Panc1 (cell line): ENCODE data around the gene MRPL39. TPM values are rescaled to one million over a fixed set of nuclear protein-coding genes. Genes with fewer than 3 reads are reported as not detected.

ENCODE experiments used
- ATAC-seq: fragments of 200-7000 bp; cut with Tn5 transposase; 2 replicates; pipeline ENCODE4 v1.9.1; 2020; ENCODE audit warnings: mild to moderate bottlenecking, moderate library complexity
- BruUV-seq: library from RNA; stranded (reverse); fragments of 400-500 nt; replicated peaks from 2 replicates; lab custom pipeline; 2021; lab: Mats Ljungman, UMichigan
- CTCF ChIA-PET: fragments of 300-600 bp; sonication (Branson Sonifier 250); formaldehyde crosslinking; loops from one replicate; lab custom pipeline; 2022; ENCODE audit warnings: antibody characterized with exemption; lab: Charles Lee
- POLR2A ChIA-PET: fragments of 300-600 bp; sonication (Branson Sonifier 250); formaldehyde crosslinking; loops from one replicate; lab custom pipeline; 2022; ENCODE audit warnings: antibody characterized with exemption; lab: Charles Lee
- DNase-seq: peaks from one replicate; pipeline ENCODE4 v3.0.0-alpha.2; 2010; ENCODE audit warnings: low read depth, low spot score
- H3K27ac ChIP-seq: 2 replicates; pipeline ENCODE4 v1.5.1; 2011; ENCODE audit warnings: mild to moderate bottlenecking, low read length, inconsistent platforms
- H3K27me3 ChIP-seq: fragments of 200-500 bp; sonication (Bioruptor generic); 2 replicates; pipeline ENCODE4 v1.6.0; 2014; ENCODE audit warnings: low read length, inconsistent platforms; ENCODE audit not compliant: control insufficient read depth, insufficient read depth
- H3K36me3 ChIP-seq: fragments of 200-500 bp; sonication (Bioruptor generic); 2 replicates; pipeline ENCODE4 v1.5.1; 2014; ENCODE audit warnings: inconsistent platforms, mild to moderate bottlenecking, low read length, moderate library complexity; ENCODE audit not compliant: control insufficient read depth, insufficient read depth
- H3K4me1 ChIP-seq: 2 replicates; pipeline ENCODE4 v1.5.1; 2011; ENCODE audit warnings: inconsistent platforms, mild to moderate bottlenecking, low read length, moderate library complexity; ENCODE audit not compliant: control insufficient read depth, insufficient read depth
- H3K4me3 ChIP-seq, 2 experiments: 2 replicates each; pipeline ENCODE4 v1.5.1; 2011 to 2012; ENCODE audit warnings: low read depth in 2 of 2, low read length in 2 of 2, mild to moderate bottlenecking in 2 of 2, inconsistent platforms in 1 of 2, moderate library complexity in 1 of 2
- H3K9me3 ChIP-seq: fragments of 200-500 bp; sonication (Bioruptor generic); 2 replicates; pipeline ENCODE4 v1.5.1; 2014; ENCODE audit warnings: low read depth, mild to moderate bottlenecking, inconsistent platforms, low read length, moderate library complexity; ENCODE audit not compliant: control insufficient read depth, insufficient read depth
- POLR2AphosphoS5 ChIP-seq: IDR thresholded peaks from 2 replicates; pipeline ENCODE4 v1.6.1; 2012; ENCODE audit warnings: mild to moderate bottlenecking, low read depth, low read length, moderate library complexity
- SIN3A ChIP-seq: IDR thresholded peaks from 2 replicates; pipeline ENCODE4 v1.6.1; 2012; ENCODE audit warnings: low read depth, mild to moderate bottlenecking, low read length, moderate library complexity, borderline replicate concordance; ENCODE audit not compliant: insufficient read depth
- TCF7L2 ChIP-seq: IDR thresholded peaks from 2 replicates; pipeline ENCODE4 v1.6.1; 2011; ENCODE audit warnings: mild to moderate bottlenecking, low read depth, low read length, inconsistent platforms
- in situ Hi-C: cut with HindIII; loops from 2 replicates; pipeline ENCODE4 v1.10.0; 2016; ENCODE audit warnings: low sequenced_read_pairs, low pct_unique_long_range_greater_than_20kb
- intact Hi-C: fragments of 100-400 bp; cut with micrococcal nuclease; formaldehyde crosslinking; loops from one replicate; pipeline ENCODE4 v1.10.0; 2022; ENCODE audit not compliant: unreplicated experiment
- total RNA-seq: library from RNA; stranded (reverse); gene quantifications from one replicate; pipeline ENCODE4 v1.2.1, GENCODE V29; 2021; ENCODE audit not compliant: unreplicated experiment
- TF ChIP-seq, protein P1 (sequence below), 2 experiments: IDR thresholded peaks; 2 replicates each; pipeline ENCODE4 v1.6.1; 2011 to 2012; ENCODE audit warnings: low read depth in 2 of 2, control low read depth in 1 of 2, low read length in 1 of 2, mild to moderate bottlenecking in 1 of 2, moderate library complexity in 1 of 2; ENCODE audit not compliant: insufficient read depth in 1 of 2
- TF ChIP-seq, protein P2 (sequence below): fragments of 450-650 bp; IDR thresholded peaks from 2 replicates; pipeline ENCODE4 v1.5.1; 2017; ENCODE audit warnings: mild to moderate bottlenecking

The MRPL39 gene
- total RNA-seq, 1 experiment from 2014 or later: 24.7 TPM

DNA sequence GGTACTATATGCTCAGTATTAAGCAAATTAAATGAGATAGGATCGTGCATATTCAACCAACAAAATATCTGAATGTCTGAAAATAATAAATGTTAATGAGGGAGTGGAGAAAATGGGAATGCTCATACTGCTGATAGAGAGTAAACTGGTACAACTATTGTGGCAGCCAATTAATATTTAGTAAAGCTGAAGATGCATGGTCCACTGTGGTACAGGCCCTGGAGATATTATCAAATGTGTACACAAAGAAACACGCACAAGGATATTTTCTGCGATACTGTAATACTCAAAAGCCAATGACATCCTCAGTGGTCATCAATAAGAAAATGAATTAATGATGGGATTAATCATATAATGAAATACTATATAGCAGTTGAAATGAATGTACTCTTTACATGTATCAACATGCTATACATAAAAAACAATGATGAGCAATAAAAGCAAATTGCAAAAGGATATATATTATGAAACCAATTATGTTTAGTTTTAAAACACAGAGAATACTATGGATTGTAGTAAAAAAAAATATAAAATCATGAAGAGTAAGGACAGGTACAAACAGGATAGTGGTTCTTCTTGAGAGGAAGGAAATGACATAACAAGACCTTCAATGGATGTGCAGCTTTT lies 25.0 kb downstream of the MRPL39 start:
- CTCF ChIA-PET: no interaction called here
- intact Hi-C loops (no loop called here), in situ Hi-C loops (no loop called here)
- Histone ChIP-seq H3K27me3 (no peaks in the 10 kb centered on the region), H3K9me3 (no peaks in the 10 kb centered on the region), H3K4me1 (no peaks in the 10 kb centered on the region), H3K4me3 (no peak overlapping the region), H3K27ac (no peak overlapping the region), H3K36me3 (no peaks in the 10 kb centered on the region)
- no peak for TF ChIP-seq POLR2AphosphoS5
- no peak for TF ChIP-seq TCF7L2
- TF ChIP-seq, protein P1, sequence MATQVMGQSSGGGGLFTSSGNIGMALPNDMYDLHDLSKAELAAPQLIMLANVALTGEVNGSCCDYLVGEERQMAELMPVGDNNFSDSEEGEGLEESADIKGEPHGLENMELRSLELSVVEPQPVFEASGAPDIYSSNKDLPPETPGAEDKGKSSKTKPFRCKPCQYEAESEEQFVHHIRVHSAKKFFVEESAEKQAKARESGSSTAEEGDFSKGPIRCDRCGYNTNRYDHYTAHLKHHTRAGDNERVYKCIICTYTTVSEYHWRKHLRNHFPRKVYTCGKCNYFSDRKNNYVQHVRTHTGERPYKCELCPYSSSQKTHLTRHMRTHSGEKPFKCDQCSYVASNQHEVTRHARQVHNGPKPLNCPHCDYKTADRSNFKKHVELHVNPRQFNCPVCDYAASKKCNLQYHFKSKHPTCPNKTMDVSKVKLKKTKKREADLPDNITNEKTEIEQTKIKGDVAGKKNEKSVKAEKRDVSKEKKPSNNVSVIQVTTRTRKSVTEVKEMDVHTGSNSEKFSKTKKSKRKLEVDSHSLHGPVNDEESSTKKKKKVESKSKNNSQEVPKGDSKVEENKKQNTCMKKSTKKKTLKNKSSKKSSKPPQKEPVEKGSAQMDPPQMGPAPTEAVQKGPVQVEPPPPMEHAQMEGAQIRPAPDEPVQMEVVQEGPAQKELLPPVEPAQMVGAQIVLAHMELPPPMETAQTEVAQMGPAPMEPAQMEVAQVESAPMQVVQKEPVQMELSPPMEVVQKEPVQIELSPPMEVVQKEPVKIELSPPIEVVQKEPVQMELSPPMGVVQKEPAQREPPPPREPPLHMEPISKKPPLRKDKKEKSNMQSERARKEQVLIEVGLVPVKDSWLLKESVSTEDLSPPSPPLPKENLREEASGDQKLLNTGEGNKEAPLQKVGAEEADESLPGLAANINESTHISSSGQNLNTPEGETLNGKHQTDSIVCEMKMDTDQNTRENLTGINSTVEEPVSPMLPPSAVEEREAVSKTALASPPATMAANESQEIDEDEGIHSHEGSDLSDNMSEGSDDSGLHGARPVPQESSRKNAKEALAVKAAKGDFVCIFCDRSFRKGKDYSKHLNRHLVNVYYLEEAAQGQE (IDR thresholded peaks at IDR 0.05; ENCODE audit: insufficient read depth in 1 of 2, low read depth in 2 of 2, low read length in 1 of 2): no peak
- TF ChIP-seq SIN3A: no peak
- TF ChIP-seq, protein P2, sequence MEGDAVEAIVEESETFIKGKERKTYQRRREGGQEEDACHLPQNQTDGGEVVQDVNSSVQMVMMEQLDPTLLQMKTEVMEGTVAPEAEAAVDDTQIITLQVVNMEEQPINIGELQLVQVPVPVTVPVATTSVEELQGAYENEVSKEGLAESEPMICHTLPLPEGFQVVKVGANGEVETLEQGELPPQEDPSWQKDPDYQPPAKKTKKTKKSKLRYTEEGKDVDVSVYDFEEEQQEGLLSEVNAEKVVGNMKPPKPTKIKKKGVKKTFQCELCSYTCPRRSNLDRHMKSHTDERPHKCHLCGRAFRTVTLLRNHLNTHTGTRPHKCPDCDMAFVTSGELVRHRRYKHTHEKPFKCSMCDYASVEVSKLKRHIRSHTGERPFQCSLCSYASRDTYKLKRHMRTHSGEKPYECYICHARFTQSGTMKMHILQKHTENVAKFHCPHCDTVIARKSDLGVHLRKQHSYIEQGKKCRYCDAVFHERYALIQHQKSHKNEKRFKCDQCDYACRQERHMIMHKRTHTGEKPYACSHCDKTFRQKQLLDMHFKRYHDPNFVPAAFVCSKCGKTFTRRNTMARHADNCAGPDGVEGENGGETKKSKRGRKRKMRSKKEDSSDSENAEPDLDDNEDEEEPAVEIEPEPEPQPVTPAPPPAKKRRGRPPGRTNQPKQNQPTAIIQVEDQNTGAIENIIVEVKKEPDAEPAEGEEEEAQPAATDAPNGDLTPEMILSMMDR: no peak
- no TSS peak for BruUV-seq
- POLR2A ChIA-PET: no interaction called here
- ATAC-seq (no peak), DNase-seq (no peak)

DNA sequence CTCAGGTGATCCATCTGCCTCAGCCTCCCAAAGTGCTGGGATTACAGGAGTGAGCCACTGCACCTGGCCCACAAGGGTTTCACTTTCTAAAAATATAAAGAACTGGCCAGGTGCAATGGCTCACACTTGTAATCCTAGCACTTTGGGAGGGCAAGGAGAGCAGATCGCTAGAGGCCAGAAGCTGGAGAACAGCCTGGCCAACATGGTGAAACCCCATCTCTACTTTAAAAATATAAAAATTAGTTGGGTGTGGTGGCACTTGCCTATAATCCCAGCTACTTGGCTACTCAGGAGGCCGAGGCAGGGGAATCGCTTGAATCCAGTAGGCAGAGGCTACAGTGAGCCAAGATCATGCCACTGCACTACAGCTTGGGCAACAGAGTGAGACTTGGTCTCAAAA lies 25.7 kb downstream of the MRPL39 start:
- no peak for TF ChIP-seq SIN3A
- no peak for TF ChIP-seq TCF7L2
- no peak for TF ChIP-seq POLR2AphosphoS5
- TF ChIP-seq, protein P2: no peak
- TF ChIP-seq, protein P1 (IDR thresholded peaks at IDR 0.05; ENCODE audit: insufficient read depth in 1 of 2, low read depth in 2 of 2, low read length in 1 of 2): no peak
- ChIA-PET POLR2A (no interaction called here), CTCF (no interaction called here)
- DNase-seq: no peak
- ATAC-seq: no peak
- in situ Hi-C loops (no loop called here), intact Hi-C loops (no loop called here)
- no peaks in the 10 kb centered on the region for H3K36me3 ChIP-seq
- H3K4me1 ChIP-seq: no peaks in the 10 kb centered on the region
- no peak overlapping the region for H3K4me3 ChIP-seq
- H3K9me3 ChIP-seq: no peaks in the 10 kb centered on the region
- no peak overlapping the region for H3K27ac ChIP-seq
- no TSS peak for BruUV-seq
- no peaks in the 10 kb centered on the region for H3K27me3 ChIP-seq
